DLD1 (cell line): ENCODE measurements around the gene CNN1.

Experiments used
- in situ Hi-C: cut with HindIII; loops from 2 replicates; pipeline ENCODE4 v1.10.0; 2017; ENCODE audit warnings: low sequenced_read_pairs

Gene CNN1

DNA sequence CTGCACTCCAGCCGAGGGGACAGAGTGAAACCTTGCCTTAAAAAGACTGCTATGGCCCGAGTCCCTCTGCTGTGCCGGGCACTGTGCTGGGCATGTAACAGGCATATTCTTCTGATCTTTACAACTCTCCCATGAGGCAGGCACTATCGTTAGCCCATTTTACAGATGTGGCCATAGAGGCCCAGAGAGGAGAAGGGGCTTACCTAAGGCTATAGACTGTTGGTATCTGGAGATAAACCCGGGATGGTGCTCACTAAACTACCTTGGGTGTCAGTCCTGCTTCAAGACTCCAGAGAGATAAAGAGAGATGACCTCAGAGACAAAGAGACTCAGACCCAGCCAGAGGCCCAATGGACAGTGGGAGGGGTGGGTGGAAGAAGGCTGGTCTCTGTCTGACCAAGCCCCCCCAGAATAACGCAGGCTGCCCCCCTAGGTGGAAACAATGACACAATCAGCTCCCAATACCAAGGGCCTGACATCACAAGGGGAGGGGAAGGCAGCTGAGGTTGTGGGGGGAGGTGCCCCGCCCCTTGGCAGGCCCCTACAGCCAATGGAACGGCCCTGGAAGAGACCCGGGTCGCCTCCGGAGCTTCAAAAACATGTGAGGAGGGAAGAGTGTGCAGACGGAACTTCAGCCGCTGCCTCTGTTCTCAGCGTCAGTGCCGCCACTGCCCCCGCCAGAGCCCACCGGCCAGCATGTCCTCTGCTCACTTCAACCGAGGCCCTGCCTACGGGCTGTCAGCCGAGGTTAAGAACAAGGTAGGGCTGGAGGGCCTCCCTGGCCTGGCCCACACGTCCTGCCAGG is at the start of gene CNN1:
CNN1 (plus strand) TSS at position 620 of the 805 bp plus-strand sequence; CDS start at position 697, 77 bp downstream.
- in situ Hi-C loops: no loop called here

- in situ Hi-C loops: no loop called here
Measured at GRCh38 chr19:11489378-11489777, 49.3 kb upstream of the CNN1 start.

GRCh38 chr19:11494634-11495285 is 43.9 kb upstream of the CNN1 start:
- in situ Hi-C loops: no loop called here

- in situ Hi-C loops: no loop called here
Measured at GRCh38 chr19:11495481-11495880, 43.2 kb upstream of the CNN1 start.

GRCh38 chr19:11495885-11496284 is 42.8 kb upstream of the CNN1 start:
- in situ Hi-C loops: no loop called here

DNA sequence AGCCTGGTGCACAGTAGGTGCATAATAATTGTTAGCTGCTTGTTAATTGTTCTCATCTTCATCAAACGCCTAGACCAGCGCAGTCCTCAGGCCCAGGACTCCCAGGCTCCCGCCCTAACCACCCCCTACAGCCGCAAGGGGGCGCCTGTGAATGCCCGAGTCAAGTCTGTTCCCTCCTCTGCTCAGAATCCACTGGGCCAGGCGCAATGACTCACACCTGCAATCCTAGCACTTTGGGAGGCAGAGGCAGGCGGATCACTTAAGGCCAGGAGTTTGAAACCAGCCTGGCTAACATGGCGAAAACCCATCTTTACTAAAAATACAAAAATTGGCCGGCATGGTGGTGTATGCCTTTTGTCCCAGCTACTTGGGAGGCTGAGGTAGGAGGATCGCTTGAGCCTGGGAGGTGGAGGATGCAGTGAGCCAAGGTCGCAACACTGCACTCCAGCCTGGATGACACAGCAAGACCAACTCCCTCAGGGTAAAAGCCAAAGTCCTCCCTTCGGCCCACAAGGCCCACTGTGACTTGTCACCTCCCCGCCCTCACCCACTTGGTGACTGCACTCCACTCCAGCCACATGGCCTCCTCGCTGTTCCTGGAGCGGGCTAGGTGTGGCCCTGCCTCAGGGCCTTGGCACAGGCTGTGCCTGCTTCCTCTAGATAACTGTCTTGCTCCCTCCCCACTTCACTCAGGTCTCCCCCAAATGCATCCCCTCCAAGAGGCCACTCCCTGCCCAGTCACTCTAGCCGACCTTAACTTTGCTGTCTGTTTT is 42.1 kb upstream of the CNN1 start:
- in situ Hi-C loops: no loop called here

DNA sequence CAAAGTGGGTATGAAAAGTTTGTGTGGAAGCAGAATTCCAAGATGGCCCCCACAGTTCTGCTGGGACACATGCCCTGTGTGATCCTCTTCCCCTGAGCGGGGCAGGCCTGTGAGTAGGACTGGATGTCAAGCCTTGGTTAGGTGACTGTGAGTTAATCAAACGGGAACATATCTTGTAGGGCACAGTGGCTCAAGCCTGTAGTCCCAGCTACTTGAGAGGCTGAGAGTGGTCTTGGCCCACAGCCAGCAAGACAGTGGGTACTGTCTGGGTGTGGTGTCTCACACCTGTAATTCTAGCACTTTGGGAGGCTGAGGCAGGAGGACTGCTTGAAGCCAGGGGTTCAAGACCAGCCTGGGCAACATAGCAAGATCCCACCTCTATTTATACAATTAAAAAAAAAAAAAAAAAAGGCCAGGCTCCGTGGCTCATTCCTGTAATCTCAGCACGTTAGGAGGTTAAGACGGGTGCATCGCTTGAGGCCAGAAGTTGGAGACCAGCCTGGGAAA is 39.4 kb upstream of the CNN1 start:
- in situ Hi-C loops: no loop called here

DNA sequence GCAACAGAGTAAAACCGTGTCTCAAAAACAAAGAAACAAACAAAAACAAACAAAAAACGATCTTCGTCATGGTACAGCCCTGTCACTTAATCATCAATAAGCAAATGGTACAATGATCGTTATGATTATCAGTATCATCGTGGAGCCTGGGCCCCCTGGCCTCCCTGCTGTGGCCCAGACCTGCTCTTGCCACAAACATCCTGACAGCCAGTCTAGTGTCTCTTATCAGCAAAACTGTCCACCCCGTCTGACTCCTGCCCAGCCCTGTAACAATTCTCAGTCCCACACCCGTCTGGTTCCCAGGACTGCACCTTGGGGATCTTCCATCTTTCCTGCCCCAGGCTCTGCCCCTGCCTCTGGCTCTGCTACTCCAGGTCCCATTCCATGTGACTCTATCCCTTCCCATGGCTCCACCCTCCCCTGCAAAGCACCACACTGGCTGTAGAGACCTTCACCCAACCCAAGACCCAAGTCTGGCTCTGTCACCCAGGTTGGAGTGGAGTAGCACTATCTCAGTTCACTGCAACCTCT is 38.7 kb upstream of the CNN1 start:
- in situ Hi-C loops: no loop called here

DNA sequence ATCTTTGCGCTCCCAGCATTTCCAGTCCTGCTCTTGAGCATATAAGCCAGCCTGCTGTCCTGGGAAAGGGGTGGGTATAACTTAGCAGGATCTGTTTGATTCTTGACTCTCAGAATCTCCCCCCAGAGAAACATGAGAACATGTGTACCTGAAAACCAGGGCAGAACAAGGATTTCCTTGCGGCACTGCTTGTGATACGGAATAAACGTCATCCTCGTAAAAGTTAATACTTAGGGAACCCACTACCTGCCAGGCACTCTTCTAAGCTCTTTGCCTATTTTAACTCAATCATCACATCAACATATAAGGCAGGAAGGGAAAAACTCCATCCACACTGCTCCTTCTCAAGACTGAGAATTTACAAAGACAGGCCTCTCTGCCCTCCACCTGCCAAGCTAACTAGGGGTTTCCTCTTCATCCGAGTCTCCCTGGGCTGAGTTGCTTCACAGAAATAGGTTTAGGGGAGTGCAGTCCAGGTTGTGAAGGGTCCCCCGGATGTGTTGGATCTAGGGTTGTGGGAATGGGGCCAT is 34.1 kb upstream of the CNN1 start:
- in situ Hi-C loops: no loop called here

DNA sequence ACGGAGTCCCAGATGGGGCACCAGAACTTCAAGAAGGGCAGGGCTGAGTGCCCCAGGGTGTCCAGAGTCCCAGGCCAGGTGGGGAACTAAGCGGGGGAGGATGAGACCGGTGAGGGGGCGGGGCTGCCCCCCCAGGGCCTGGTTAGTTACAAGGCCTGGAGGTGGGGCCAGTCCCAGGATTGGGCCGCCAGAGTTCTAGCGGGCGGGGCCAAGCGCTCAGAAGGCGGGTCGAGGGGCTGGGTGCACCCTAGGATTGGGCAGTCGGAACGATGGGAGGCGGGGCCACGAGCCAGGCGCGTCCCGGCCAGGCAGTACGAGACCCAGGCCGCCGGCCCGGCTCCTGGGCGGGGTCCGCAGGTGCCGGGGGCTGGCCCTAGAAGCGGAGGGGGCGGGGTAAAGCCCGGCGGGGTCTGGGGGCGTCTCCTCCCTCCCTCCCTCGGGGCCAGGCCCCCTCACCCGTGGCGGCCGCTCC is 33.6 kb upstream of the CNN1 start:
- in situ Hi-C loops: no loop called here

DNA sequence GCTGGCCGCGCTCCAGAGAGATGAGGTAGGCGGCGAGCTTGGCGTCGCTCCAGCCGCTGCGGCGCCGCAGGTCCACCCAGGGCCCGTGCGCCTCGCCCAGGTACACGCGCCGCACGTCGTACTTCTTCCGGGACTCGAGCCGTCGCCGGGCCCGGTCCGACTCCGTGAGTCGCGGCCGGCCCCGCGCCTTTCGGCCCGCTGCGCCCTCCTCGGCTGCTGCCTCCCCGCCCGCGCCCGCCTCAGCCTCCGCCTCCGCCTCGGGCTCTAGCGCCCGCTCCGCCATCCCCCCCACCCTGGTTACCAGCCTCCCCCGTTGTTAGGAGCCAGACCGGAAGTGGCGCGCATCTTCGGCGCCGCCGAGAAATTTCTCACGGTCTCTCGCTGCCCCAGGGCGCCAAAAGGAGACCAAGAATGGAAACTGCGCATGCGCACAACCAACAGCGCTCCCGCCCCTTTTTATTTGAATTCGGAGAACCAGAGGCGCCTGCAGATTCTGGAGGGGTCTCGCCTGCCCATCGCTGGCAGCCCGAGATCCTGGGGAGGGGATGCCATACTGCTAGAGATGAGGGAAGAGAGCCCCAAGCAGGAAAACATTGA is 33.0 kb upstream of the CNN1 start, which contains the start of gene ZNF653:
ZNF653 (minus strand) TSS at position 336 of the 597 bp plus-strand sequence; CDS start at position 283, 53 bp downstream.
- in situ Hi-C loops: no loop called here

DNA sequence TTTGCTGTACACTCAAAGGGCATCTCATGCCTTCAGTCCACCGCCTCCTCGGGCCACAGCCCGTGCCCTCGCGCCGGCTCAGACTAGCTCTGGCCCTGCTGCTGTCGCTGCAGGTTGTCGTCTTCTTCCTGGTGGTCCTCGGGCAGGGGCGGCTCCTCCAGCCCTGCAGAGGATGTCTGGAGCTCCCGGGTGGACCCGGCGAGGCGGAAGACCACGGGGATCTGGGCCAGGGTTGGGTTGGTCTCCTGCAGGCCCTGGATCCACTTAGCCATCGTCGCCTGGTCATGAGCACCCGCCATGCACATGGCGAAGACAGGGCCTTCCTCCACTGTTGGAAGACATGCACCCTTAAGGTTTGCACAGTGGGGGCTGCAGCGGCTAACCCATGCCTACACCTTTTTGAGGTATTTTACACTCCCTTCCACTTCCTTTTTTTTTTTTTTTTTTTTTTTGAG is 32.5 kb upstream of the CNN1 start:
- in situ Hi-C loops: no loop called here

GRCh38 chr19:11506967-11507366 is 31.7 kb upstream of the CNN1 start:
- in situ Hi-C loops: no loop called here

DNA sequence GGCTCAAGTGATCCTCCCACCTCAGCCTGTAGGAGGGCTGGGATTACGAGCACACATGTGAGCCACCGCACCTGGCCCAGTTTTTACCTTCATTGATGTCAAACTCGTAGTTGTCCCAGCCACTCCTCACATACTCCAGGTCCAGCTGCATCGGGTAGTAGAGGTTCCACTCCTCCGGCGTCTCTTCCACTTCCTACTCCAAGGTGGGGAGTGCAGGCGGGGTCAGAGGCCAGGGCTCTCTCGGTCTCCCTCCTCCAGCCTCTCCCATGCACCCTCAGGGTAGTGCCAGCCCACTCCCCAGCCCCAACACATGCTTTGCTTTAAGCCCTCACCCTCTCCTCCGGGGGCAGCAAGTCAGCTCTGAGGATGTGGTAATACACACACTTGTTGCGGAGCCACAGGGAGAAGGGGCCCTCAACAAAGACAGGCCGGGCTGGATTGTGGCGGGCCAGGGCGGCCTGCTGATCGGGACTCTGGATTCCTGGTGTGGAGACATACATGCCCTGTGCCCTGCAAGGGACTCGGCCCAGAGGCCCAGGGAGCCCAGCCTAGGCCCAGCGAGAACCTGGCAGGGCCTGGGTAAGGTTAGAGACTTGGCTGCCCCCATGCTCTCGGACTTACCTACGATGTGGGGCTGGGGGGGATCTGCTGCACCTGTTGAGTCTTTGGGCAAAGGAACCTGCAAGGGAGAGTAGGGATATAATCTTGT is 31.1 kb upstream of the CNN1 start:
- in situ Hi-C loops: no loop called here

GRCh38 chr19:11510444-11510843 is 28.2 kb upstream of the CNN1 start:
- in situ Hi-C loops: no loop called here

DNA sequence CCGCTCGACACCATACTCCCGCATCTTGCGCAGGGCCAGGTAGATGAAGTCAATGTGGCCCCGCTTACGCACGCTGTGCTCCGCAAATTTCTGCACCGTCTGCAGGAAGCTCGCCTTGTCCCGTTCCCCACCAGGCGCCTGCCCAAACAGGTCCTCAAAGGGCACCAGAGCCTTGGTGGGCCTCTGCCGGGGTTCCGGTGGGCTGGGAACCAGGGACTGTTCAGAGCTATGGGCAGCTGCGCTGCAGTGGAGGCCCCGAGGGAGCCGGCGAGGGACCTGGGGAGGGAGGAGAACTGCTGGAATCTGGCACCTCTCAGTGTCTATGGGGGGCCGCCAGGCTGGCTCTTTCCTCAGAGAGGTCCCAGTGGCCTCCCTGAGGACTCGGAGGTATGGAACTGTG is 24.7 kb upstream of the CNN1 start:
- in situ Hi-C loops: no loop called here

DNA sequence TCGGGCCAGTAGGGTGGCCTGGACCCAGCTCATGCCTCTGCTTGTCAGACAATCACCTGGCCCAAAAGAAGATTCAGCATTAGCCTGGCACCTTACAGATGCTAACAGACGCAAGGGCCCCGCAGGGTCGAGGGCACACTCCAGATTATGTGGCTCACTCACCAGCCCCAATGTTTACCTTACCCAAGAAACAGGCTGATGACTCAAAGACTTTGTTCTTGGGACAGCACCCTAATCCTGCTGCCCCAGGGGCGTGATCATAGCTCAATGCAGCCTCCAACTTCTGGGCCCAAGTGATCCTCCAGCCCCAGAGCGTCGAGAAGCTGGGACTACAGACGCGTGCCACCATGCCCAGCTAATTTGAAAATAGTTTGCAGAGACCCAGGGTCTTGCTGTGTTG is 19.5 kb upstream of the CNN1 start:
- in situ Hi-C loops: no loop called here

DNA sequence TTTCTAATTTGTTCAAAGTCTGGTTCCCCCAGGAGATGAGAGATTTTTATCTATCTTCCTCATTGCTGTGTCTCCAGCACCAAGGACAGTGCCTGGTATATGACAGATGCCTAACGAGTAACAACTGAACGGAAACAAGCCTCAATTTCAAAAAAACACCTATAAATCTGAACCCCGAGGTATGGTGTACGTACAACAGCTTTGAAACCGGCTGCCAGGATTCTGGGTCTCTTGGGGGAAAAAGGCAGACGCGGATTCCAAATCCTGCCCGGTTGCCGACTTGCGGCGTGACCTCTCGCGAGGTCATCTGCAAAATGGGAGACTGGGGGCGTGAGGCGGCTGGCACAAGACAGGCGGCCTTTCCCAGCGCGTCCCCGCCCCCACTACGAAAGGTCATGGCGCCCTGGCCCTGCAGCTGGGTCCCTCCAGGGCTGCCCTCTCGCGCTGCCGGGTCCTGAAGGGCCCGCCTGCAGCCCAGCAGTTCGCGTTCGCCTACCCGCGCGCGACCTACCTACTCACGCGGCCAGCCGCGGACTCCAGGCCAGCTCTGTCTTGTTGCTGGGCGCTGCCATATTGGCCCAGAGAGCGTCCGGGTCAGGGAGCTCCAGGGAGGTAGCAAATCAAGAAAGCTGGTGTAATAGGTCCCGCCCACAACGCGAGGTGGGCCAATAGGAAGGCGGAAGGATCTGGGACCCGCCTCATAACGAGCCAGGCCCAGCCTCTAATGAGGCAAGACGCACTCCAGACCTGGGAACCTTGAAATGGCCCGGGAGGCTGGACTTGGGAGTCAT is 9.9 kb upstream of the CNN1 start, which contains the start of gene ECSIT:
ECSIT (minus strand) TSS at position 584 of the 791 bp plus-strand sequence. CDS start 9,964 bp downstream, outside the sequence.
- in situ Hi-C loops: no loop called here

DNA sequence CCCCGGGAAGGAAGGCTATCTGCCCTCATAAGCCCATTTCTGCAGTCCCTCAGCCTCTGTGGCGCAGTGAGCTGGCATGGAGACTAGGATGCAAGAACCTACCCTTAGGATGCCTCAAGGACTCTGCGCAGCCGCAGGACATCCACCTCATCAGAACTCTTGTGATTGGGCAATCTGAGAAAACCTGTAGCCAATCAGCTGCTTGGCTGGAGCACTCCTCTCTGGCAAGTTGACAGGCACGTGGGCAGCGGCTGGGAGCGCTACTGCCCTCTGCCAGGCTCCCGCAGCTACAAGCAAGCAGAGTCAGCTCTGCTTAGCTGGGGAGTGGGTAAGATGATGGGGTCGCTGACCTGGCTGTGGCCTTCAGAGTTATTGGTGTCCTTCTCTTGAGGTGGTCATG is 8.2 kb upstream of the CNN1 start:
- in situ Hi-C loops: no loop called here
